DND-41 (cell line): Measurements from ENCODE around the gene LRRC43.

Experiments used
- ATAC-seq: fragments of 200-7000 bp; cut with Tn5 transposase; 3 replicates; pipeline ENCODE4 v1.9.1; 2021; ENCODE audit warnings: low read depth; ENCODE audit not compliant: insufficient read depth
- DNase-seq: peaks from one replicate; pipeline ENCODE4 v3.0.0-alpha.2; 2020
- H2AFZ ChIP-seq: 2 replicates; pipeline ENCODE4 v1.6.0; 2012; ENCODE audit warnings: low read depth, low read length
- H3K27ac ChIP-seq: 2 replicates; pipeline ENCODE4 v1.5.1; 2012; ENCODE audit warnings: low read length, inconsistent platforms
- H3K27me3 ChIP-seq: fragments of 200-600 bp; sonication (generic); 2 replicates; pipeline ENCODE4 v1.6.0; 2012; ENCODE audit warnings: low read length, mild to moderate bottlenecking, inconsistent platforms; ENCODE audit not compliant: insufficient read depth, poor library complexity
- H3K36me3 ChIP-seq: 2 replicates; pipeline ENCODE4 v1.5.1; 2012; ENCODE audit warnings: low read length, inconsistent platforms; ENCODE audit not compliant: insufficient read depth
- H3K4me1 ChIP-seq: 2 replicates; pipeline ENCODE4 v1.5.1; 2012; ENCODE audit warnings: mild to moderate bottlenecking, low read length; ENCODE audit not compliant: insufficient read depth
- H3K4me2 ChIP-seq: 2 replicates; pipeline ENCODE4 v1.6.0; 2012; ENCODE audit warnings: mild to moderate bottlenecking, moderate library complexity, low read length, inconsistent platforms; ENCODE audit not compliant: insufficient read depth
- H3K4me3 ChIP-seq, 2 experiments: fragments of 200-600 bp in 1 of 2; shearing (Covaris generic) in 1 of 2; 2 replicates each; pipeline ENCODE4 v1.5.1; 2012 to 2016; ENCODE audit warnings: inconsistent platforms in 2 of 2, low read length in 2 of 2, mild to moderate bottlenecking in 2 of 2, low read depth in 1 of 2, moderate library complexity in 1 of 2
- H3K79me2 ChIP-seq: 2 replicates; pipeline ENCODE4 v1.6.0; 2012; ENCODE audit warnings: low read length, inconsistent platforms; ENCODE audit not compliant: insufficient read depth
- H3K9ac ChIP-seq: 2 replicates; pipeline ENCODE4 v1.6.0; 2012; ENCODE audit warnings: low read depth, mild to moderate bottlenecking, inconsistent platforms, low read length, moderate library complexity
- H3K9me3 ChIP-seq: 2 replicates; pipeline ENCODE4 v1.5.1; 2012; ENCODE audit warnings: low read length, moderate library complexity, mild to moderate bottlenecking, inconsistent platforms; ENCODE audit not compliant: insufficient read depth, severe bottlenecking
- H4K20me1 ChIP-seq: 2 replicates; pipeline ENCODE4 v1.6.0; 2012; ENCODE audit warnings: low read length; ENCODE audit not compliant: insufficient read depth
- EZH2 ChIP-seq: IDR thresholded peaks from 3 replicates; pipeline ENCODE4 v1.6.1; 2012; ENCODE audit warnings: borderline replicate concordance, low read depth, mild to moderate bottlenecking, moderate library complexity, low read length, inconsistent platforms; ENCODE audit not compliant: severe bottlenecking
- TF ChIP-seq, protein P1 (sequence below): IDR thresholded peaks from 2 replicates; pipeline ENCODE4 v1.5.1; 2012; ENCODE audit warnings: borderline replicate concordance, low read length, moderate library complexity, mild to moderate bottlenecking; ENCODE audit not compliant: poor library complexity, severe bottlenecking; ENCODE audit errors: extremely low read depth

Gene LRRC43

GRCh38 chr12:122245553-122245952, 62.6 kb downstream of the LRRC43 start:
- H2AFZ ChIP-seq: no peak overlapping the region
- ATAC-seq (no peak), DNase-seq (no peak)
- TF ChIP-seq, protein P1, sequence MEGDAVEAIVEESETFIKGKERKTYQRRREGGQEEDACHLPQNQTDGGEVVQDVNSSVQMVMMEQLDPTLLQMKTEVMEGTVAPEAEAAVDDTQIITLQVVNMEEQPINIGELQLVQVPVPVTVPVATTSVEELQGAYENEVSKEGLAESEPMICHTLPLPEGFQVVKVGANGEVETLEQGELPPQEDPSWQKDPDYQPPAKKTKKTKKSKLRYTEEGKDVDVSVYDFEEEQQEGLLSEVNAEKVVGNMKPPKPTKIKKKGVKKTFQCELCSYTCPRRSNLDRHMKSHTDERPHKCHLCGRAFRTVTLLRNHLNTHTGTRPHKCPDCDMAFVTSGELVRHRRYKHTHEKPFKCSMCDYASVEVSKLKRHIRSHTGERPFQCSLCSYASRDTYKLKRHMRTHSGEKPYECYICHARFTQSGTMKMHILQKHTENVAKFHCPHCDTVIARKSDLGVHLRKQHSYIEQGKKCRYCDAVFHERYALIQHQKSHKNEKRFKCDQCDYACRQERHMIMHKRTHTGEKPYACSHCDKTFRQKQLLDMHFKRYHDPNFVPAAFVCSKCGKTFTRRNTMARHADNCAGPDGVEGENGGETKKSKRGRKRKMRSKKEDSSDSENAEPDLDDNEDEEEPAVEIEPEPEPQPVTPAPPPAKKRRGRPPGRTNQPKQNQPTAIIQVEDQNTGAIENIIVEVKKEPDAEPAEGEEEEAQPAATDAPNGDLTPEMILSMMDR: no peak
- TF ChIP-seq EZH2: no peak
- H3K27ac ChIP-seq: no peak overlapping the region
- H4K20me1 ChIP-seq: no peaks in the 10 kb centered on the region
- H3K36me3 ChIP-seq: peaks cover 44% of the 10 kb centered on the region
- no peaks in the 10 kb centered on the region for H3K9me3 ChIP-seq
- H3K4me3 ChIP-seq: no peak overlapping the region
- no peaks in the 10 kb centered on the region for H3K79me2 ChIP-seq
- H3K4me1 ChIP-seq: no peaks in the 10 kb centered on the region
- H3K9ac ChIP-seq: no peak overlapping the region
- no peak overlapping the region for H3K4me2 ChIP-seq
- H3K27me3 ChIP-seq: no peaks in the 10 kb centered on the region

DNA sequence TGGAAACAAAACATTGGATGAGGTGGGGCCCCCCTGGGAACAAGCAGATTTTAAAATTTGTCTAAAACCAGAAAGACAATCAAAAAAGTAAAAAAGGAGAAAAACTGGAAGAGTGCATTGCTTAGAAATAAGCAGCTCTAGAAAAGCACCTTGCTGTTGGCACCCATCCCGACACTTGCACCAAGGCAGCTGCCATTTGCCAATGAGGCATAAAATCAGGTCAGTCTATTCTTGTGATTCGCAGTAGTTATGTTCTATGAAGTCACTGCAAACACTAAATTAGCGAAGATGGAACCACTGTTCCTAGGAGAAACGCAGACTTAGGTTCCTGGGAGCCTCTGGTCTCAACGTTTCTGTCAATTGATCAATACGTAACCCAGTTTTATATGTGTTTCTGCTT, 67.1 kb downstream of the LRRC43 start:
- H3K27me3 ChIP-seq: no peaks in the 10 kb centered on the region
- TF ChIP-seq, protein P1: no peak
- TF ChIP-seq EZH2: no peak
- no peak overlapping the region for H3K27ac ChIP-seq
- H3K4me2 ChIP-seq: no peak overlapping the region
- DNase-seq: no peak
- no peaks in the 10 kb centered on the region; the same call in 1 of the 2 replicates for H4K20me1 ChIP-seq
- no peaks in the 10 kb centered on the region for H3K9me3 ChIP-seq
- H3K4me3 ChIP-seq: no peak overlapping the region
- peaks cover 2% of the 10 kb centered on the region; the same call in 1 of the 2 replicates for H3K79me2 ChIP-seq
- H3K9ac ChIP-seq: no peak overlapping the region
- no peaks in the 10 kb centered on the region for H3K4me1 ChIP-seq
- no peak overlapping the region for H2AFZ ChIP-seq
- ATAC-seq: no peak
- H3K36me3 ChIP-seq: peaks cover 32% of the 10 kb centered on the region

DNA sequence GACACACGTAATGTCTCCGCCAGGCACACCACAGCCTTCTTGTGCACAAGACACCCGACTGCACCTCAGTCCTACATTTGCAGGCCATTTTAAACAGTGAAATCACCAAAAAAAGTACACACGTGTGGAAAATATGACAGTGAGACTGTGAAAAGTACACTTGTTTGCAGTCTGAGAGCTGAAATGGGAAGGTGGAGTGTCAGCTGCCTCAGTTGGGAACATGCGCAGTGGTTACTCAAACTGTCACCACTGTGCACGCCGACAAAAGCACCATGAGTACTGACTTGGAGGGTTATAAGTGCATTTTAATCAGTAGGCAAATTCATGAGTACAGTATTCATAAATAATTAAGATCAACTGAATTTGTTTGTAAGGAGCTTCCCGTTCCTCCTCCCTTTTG, 67.6 kb downstream of the LRRC43 start:
- no peak for TF ChIP-seq EZH2
- TF ChIP-seq, protein P1: no peak
- H3K27ac ChIP-seq: no peak overlapping the region
- no peaks in the 10 kb centered on the region; the same call in 1 of the 2 replicates for H4K20me1 ChIP-seq
- H3K36me3 ChIP-seq: peaks cover 32% of the 10 kb centered on the region
- H3K9me3 ChIP-seq: no peaks in the 10 kb centered on the region
- H3K79me2 ChIP-seq: peaks cover 2% of the 10 kb centered on the region; the same call in 1 of the 2 replicates
- H3K4me2 ChIP-seq: no peak overlapping the region
- DNase-seq (no peak), ATAC-seq (no peak)
- no peaks in the 10 kb centered on the region for H3K4me1 ChIP-seq
- H3K27me3 ChIP-seq: no peaks in the 10 kb centered on the region
- no peak overlapping the region for H3K4me3 ChIP-seq
- no peak overlapping the region for H3K9ac ChIP-seq
- H2AFZ ChIP-seq: no peak overlapping the region
